Right renal cortex interstitium (tissue), 3 donors: Measurements from ENCODE around the gene AGXT. TPM values are rescaled to one million over a fixed set of nuclear protein-coding genes. Genes with fewer than 3 reads are reported as not detected.

Experiments used
- DNase-seq, 3 donors: peaks; one replicate each; pipeline ENCODE4 v3.0.0-alpha.2; 2013; ENCODE audit warnings: low read depth in 3 of 3, low spot score in 2 of 3
- polyA plus RNA-seq, 3 donors: library from polyadenylated mRNA; unstranded; fragments of 120-200 nt; gene quantifications; one replicate each; pipeline ENCODE4 v1.2.1, GENCODE V29; 2013; ENCODE audit not compliant: insufficient read length in 3 of 3

Gene AGXT
- polyA plus RNA-seq, result under 1 TPM in 2 of 3 donors, not detected in 1; 0.04 to 0.15 TPM

DNA sequence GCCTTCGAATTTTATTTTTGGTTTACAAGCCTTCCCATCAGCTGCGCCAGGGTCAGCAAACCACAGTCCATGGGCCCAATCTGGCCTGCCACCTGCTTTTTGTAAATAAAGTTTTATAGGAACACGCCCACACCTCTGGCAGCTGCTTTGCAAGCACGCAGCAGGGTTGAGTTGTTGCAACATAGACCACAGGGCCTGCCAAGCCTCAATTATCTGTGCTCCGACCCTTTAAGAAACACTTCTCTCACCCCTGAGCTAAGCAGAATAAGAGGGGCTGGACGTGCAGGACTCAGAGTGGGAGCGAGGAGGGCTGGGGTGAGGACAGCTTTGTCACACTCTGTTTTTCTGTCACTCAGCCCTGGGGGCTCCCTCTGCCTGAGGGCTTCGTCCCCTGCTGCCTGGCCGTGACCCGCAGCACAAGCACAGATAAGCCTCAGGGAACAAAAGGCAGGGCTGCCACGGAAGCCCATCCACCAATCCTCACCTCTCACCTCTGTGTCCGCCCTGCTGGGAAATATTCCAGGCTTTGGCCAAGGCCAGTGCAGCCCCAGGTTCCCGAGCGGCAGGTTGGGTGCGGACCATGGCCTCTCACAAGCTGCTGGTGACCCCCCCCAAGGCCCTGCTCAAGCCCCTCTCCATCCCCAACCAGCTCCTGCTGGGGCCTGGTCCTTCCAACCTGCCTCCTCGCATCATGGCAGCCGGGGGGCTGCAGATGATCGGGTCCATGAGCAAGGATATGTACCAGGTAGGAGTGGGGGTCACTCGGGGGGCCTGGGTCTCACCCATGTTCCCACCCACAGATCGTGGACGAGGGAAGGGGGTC is at the start of gene AGXT:
Gene AGXT (plus strand): TSS at position 539 of the 823 bp plus-strand sequence. CDS start 42 bp downstream, at position 581.
- DNase-seq, result no peak

DNA sequence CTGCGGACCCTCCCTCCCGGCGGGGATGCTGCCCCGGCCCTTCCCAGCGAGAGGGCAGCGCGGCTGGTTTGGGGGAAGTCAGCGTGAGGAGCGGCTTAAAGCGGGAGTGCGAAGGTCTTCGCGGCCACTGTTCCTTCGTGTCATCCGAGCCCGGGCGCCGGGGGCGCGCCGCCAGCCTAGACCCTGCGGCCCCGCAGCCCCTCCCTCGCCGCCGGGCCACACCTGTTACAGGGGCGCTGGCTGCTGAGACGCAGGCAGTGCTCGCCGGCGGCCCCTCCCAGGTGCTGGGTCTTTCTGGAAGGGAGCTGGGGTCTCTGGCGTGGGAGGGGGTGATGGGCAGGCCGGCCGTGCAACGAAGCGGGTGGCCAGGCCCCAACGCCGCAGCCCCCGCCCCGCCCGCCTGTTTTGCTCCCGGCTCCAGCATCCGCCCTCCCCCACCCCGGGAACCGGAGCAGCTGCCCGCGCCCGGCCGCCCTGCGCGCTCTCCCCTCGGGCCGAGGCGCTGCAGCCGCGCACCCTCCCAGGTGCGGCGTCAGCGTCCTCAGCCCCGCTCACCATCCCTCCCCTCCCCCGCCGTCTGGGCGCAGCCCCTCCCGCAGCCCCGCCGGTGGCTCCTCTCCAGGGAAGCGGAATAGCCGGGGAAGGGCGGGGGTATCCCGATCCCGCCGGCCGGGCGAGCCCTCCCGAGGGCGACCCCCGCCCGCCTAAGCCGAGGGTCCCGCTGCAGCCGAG is 49.3 kb upstream of the AGXT start:
- DNase-seq, result no peak

DNA sequence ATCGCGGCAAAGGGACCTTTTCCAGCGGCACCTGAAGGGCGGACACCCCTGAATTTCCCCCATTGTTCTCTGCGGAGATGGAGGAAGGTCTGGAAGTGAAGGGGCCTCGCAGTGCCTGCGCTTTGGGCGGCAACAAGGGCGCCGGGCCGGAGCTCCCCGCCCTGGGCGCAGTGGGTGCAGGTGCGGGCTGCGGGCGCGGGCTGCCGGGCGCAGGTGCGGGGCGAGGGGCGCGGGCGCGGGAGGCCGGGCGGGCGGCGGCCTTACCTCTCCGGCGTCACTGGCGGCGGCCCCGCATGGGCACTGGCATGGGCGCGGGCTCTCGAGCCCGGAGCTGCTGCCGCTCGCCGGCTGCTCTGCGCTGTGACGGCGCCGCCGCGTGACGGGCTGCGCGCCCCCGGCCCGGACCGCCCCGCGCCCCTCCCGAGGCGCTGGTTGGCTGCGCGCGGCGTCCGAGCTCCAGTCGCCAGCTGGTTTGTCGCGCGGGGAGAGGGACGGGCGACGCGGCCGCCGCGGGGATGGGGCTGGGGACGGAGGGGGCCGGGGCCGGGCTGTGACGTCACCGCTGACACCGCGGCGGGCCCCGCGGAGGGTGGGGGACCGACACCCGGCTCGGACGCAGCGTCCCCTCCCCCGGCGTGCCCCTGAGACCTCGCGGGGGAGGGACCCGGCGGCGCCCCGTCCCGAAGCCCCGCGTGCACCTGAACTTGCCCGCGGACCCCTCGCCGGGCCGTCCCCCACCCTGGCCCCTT is 48.6 kb upstream of the AGXT start, which contains the start of gene KIF1A:
Gene KIF1A (minus strand): TSS at position 362 of the 749 bp plus-strand sequence. CDS start 22,467 bp downstream, outside the sequence.
- DNase-seq, result no peak

DNA sequence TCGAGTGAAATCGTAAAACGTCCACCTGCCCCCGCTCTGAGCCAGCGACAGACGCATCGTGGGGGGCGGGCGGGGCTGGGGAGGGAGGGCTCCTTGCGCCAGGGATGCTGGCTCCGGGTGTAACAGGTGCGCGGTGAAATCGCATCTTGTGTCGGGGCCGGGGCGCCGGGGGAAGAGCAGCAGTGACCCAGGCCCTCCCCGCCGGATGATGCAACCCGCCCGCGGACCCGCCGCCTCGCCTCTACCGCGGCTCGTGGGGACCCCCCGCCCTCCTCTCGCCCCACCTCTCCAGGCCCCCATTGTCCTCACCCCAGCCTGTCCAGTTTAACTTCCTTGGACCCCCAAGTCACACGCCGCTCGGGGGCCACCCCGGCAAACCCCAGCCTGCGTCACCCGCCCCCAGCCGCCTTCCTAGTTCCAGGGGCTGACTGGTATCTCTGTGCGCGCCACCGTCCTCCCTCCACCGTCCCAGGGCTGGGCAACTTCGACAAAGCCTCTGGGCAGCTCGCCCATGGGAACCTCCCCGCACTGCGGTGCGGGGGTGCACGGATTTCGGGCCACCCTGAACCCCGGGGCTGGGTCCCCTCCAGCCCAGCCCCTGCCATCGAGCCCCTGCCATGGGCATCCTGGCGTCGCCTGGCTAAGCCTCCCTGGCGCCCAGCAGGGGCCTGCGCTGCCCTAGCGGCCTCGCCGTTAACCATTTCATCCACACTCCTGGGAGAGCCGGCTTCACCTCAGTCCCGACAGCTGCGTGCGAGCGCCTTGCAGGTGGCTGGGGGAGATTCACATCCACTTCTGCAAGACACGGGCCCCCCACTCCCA is 47.8 kb upstream of the AGXT start:
- DNase-seq, result no peak

DNA sequence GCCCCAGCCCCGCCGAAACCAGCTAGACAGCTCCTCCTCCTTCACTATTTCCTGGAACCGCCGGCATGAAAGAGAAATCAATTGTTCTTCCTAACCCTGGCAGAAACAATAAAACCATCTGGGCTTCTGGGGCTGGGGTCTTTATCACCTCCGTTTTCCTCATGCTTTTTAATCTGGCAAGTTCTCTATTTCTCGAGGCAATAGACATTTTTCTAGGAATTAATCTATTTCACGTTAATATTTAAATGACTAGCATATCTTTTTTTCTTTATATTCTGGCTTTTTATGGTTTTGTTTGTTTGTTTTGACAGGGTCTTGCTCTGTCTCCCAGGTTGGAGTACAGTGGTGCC is 47.2 kb upstream of the AGXT start:
- no peak for DNase-seq

DNA sequence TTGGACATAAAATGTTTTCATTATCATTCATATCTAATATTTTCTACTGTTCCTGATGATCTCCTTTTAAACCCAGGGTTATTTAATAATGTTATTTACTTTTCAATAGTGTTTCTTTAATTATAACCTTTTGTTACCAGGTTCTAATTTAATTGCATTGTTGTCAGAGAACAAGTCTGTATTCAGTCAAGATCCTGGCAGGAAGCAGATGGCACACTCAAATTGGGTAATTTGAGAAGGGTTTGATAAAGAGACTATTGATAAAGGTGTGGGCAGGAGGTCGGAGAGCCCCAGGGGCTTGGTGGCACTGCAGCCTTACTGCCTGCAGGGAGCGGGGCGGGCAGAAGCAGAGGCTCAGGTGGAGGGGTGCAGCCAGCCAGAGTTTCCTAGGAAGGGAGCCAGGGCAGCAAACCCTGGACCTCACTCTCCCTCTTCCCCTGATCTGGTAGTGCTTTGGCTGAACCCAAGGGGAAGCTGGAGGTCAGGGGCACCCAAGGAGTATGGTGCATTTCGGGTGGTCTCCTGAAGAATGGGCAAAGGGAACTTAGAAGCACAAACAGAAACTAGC is 46.3 kb upstream of the AGXT start:
- DNase-seq, result no peak

DNA sequence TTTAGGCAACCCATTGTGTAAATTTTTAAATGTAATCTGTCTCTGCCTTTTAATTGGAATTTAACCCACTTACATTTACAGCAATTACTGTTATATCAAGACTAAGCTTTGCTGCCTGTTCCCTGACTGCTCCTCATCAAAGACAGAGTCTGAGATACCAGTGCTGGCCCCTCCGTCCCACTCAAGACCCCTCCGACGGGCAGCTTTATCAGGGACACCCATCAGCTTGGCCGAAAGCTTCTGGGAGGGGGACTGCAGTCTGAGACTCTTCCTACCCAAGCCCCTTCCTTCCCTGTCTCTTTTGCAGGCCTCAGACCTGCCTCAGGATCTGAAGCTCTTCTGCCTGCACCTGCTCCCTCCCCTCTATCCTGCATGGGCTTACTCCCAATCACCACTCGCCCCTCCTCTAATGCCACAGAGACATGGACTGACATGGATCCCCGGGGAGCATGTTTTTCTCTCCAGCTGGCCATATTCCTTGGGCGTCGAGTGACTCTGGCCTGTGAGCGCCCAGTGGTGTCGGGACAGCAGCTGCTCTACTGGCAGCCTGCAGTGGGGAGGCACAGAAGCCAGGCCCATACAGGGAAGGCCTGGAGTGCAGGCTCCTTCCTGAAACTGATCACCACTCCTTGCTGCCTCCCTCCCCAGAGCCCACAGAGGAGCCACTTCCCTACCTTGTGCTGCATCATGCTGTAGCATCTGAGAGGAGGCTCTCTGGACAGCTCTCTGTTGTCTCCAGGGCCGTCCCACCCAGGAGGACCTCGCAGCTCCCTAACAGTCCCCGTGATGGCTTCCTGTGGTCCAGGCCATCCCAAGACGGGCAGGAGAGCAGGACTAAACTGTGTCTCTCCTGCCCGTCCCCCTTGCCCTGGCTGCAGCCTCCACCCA is 44.9 kb upstream of the AGXT start:
- DNase-seq, result no peak

DNA sequence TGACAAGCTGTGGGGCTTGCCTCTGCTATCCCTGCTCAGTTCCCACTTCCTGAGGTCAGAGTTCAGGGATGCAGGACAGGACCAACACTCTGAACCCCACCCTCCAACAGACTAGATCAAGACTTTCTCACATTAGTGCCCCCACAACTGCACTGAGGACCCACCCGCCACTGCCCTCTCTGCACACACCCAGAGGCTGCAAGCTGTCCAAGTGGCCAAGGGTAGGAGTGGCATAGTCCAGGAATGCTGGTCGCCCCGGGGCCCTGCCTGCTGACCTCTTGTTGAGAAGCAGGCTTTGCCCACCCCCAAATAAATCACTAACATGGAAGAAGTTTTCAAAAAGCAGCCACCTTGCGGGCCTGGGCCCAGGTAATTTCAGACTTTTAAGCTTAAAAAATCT is 43.1 kb upstream of the AGXT start:
- no peak for DNase-seq

DNA sequence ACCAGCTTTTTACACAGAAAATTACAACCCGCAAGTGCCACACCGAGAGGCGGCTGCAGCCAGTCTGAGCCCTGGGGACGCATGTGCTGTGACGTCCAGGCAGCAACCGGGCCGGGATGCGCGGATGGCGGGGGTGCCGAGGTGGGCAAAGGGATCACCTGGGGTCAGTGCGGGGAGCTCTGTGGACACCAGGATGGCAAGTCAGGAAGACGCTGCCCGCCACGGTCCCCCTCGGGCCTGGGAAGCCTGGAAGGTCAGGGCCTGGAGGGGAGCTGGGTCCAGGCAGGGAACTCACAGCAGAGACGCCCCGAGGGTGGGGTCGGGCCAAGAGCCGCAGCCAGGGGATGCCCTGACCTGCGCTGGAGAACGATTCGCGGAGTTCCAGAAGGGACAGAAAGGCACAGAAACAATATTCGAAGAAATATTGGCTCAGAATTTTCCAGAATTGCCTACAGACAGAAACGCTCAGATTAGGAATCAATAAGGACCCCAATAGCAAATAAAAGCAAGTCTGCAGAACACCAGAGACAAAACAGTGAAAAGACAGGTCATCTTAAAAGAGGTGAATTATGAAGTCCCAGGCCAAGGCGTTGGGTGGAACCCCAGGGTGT is 36.9 kb upstream of the AGXT start:
- DNase-seq, result no peak

DNA sequence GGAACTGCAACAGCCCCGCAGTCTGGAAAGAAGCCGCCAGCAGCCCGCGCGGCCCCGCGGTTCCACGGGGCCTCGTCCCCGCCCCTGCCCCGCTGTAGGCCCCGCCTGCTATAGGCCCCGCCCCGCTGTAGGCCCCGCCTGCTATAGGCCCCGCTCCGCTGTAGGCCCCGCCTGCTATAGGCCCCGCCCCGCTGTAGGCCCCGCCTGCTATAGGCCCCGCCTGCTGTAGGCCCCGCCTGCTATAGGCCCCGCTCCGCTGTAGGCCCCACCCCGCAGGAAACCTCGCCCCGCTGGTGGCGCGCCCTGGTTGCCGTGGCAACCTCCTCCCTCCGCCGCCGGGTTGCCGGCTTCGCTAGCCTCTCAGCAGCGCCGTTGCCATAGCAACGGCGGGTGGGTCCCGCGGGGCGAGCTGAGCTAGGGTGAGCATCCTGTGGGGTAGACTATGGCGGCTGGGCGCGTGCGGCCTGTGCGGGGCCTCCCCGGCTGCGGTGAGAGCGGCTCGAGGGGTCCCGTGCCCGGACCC is 36.4 kb upstream of the AGXT start:
- DNase-seq, result peak in 2 of 3 donors; percentile 61 to 78

DNA sequence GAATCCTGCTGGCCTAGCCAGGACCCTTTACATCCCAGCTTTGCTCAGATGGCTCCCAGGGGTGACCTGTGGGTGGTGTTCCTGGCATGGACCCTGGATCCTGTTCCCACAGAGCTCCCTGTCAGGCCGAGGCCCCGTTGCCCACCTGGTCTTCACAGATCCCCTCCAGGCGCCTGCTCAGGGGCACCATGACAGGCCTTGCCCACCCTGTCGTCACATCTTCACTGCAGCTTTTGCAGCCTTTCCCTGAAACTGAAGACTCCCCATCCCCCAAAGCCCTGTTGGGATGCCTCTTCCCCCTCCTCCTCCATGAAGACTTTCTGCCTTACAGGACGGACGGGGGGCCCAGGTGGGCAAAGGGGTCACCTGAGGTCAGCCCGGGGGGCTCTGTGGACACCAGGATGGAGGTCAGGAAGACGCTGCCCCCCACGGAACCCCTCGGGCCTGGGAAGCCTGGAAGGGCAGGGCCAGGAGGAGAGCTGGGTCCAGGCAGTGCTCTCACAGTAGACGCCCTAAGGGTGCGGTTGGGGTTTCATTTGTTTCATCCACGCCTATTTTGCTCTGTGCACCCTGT is 35.6 kb upstream of the AGXT start:
- DNase-seq, result no peak

DNA sequence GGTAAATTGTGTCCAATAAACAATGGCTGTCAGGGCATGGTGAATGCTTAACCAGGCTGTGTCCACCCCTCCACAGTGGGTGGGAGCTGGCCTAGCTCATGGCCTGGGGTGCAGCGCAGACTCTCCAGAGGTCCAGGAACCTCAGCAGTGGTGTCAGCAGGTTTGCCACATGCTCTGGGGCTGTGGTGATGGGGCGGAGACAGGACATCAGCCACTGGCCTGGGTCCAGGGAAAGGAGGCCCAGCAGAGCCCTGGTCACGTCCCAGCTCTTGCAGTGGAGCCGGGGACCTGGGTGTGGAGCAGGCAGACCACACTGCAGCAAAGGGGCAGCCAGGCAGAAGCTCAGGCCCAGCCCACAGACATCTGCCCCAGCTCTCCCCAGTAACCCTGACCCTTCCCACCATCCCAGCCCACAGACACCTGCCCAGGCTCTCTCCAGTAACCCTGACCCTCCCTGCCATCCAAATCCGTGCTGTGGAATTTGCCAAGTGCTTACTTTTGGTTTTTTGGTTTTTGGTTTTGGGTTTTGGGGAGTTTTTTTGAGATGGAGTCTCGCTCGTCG is 34.8 kb upstream of the AGXT start:
- no peak for DNase-seq

DNA sequence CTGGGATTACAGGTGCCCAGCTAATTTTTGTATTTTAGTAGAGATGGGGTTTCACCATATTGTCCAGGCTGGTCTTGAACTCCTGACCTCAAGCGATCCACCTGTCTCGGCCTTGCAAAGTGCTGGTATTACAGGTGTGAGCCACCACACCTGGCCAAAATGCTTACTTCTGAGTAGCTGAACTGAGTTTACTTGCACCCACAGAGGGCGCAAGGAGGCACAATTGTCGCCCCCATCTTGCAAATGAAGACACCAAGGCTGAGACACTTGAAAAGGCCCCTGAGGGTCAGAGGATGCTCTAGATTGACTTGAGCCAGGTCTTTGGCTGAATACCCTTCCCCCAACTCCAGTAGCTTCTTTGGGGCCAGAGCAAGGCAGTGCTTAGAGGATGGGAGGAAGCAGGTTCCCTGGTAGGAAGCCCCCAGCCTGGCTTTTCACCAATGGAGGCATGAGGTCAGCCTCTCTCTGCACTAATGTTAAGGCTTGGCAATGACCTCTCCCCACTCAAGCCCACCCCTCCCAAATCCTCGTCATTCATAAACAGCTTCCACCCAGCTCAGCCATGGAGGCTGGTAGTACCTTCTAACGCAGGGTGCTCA is 34.1 kb upstream of the AGXT start:
- DNase-seq, result no peak

DNA sequence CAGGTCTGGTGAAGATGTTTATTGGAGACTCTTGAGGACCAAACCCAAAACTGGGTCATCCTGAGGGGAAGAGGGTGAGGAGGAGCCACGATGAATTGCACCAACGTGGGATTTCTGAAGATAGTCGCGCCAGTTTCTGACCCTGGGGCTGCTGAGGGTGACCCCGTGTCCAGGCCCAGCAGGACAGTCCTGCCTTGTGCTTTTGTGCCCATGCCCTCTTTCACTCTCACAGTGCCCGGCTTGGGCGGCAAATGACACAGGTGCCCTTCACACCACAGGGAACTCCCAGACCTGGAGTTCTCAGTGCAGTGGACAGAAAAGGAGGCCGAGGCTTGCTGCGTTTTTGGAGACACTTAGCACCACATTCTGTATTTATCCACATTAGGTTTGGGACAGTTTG is 33.1 kb upstream of the AGXT start:
- DNase-seq, result no peak

DNA sequence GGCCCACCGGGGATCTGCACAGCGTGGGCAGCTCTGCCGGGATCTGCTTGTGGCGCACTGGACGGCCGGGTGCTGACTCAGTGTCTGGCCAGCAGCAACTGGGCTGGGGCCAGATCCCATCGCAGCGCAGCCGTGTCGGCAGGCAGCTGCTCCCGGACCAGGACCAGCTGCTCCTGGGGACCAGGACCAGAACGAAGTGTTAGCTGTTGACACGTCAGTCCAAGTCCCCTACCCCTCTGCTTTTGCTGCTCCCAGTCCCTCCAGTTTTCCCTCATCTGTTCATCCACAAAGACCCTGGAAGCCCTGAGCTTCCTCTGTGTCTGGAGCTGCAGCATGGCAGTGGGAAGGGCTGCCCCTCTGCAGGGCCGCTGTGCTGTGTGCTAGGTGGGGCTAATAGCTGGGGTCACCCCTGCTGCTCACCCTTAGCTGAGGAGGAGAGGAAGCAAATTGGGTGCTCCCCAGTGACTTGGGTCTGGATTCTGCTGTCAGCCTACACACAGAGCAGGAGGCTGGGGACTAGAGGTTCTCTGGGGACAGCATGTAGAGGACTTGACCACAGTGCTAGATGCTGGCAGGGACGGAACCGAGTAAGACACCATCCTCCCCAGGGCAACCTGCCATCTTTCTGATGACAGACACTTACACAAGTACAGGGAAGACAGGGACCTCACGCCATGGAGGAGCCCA is 31.7 kb upstream of the AGXT start:
- no peak for DNase-seq

DNA sequence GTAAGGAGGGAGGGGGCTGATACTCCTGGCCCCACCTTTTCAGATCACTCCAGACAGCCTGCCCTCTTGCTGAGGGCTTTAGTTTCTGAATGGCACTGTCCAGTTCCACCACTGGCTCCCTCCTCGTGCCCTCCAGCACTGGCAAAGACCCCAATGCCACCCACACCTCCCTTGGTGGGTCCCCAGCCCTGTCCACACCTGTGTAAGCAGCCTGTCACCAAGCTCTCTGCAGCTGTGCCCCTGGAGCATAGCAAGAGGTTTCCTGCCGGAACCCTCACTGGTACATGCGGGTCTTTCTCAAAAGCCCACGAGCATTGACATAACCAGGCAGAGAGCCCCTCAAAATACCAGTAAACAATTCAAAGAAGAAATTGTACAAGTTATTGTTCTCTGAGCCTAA is 31.0 kb upstream of the AGXT start:
- DNase-seq, result no peak
